GM12891 (cell line): ENCODE results near the gene FMN1.

Experiments used
- DNase-seq: peaks from one replicate; pipeline ENCODE4 v3.0.0; 2011; ENCODE audit warnings: low spot score; ENCODE audit not compliant: insufficient read length
- FAIRE-seq: peaks from 2 replicates; lab custom pipeline; 2011; peaks lifted over from hg19 to GRCh38; lab: Jason Lieb, UNC
- PAX5 ChIP-seq: IDR thresholded peaks from 2 replicates; pipeline ENCODE4 v1.6.1; 2011; ENCODE audit warnings: low read length, moderate library complexity, mild to moderate bottlenecking; ENCODE audit not compliant: insufficient read depth, severe bottlenecking
- POLR2A ChIP-seq: IDR thresholded peaks from 2 replicates; pipeline ENCODE4 v1.6.1; 2011; ENCODE audit warnings: low read depth, low read length, control low read depth
- POLR2AphosphoS5 ChIP-seq: IDR thresholded peaks from 2 replicates; pipeline ENCODE4 v1.6.1; 2011; ENCODE audit warnings: low read depth, low read length, control low read depth
- POU2F2 ChIP-seq: IDR thresholded peaks from 2 replicates; pipeline ENCODE4 v1.6.1; 2011; ENCODE audit warnings: low read depth, mild to moderate bottlenecking, control low read depth, low read length, moderate library complexity
- SPI1 ChIP-seq: IDR thresholded peaks from 2 replicates; pipeline ENCODE4 v1.6.1; 2011; ENCODE audit warnings: low read depth, low read length, control low read depth
- TAF1 ChIP-seq: IDR thresholded peaks from 2 replicates; pipeline ENCODE4 v1.6.1; 2011; ENCODE audit warnings: low read depth, low read length, control low read depth

Gene FMN1

GRCh38 chr15:33131552-33132232, 62.8 kb downstream of the FMN1 start:
- no peak for DNase-seq
- FAIRE-seq = no peak
- TF ChIP-seq POU2F2 (no peak), TAF1 (no peak), POLR2A (no peak), SPI1 (no peak), PAX5 (no peak), POLR2AphosphoS5 (no peak)

- no peak for TF ChIP-seq PAX5
- DNase-seq = no peak
- no peak for FAIRE-seq
Observed at GRCh38 chr15:33126559-33127290, 67.8 kb downstream of the FMN1 start.

GRCh38 chr15:33125894-33126537, 68.5 kb downstream of the FMN1 start:
- DNase-seq (no peak), FAIRE-seq (no peak)
- no peak for TF ChIP-seq POU2F2

DNA sequence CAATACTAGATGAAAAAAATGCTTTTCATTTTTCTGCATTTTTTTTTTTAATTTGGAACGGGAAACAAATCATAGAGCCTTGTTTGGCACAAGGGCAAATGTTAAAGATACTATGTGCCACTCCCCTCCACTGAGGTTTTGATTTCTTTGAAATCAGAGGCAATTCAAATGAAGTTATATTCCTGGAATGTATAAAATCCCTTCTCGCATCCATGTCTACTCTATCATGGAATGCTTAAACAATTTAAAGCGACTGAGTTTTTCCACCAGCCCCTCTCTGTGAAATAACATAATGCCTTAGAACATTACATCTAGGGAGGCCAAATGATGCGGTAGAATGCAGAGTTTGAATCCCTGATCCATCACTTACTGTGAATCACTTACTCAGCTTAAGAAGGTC, 69.7 kb downstream of the FMN1 start:
- no peak for FAIRE-seq
- TF ChIP-seq POU2F2 (no peak), POLR2A (no peak), TAF1 (no peak), POLR2AphosphoS5 (no peak), PAX5 (no peak), SPI1 (no peak)
- DNase-seq = no peak

GRCh38 chr15:33124279-33124678, 70.2 kb downstream of the FMN1 start:
- TF ChIP-seq POU2F2 = no peak
- TF ChIP-seq TAF1 = no peak
- TF ChIP-seq POLR2A = no peak
- no peak for TF ChIP-seq POLR2AphosphoS5
- no peak for TF ChIP-seq SPI1
- no peak for TF ChIP-seq PAX5

GRCh38 chr15:33119865-33120264, 74.6 kb downstream of the FMN1 start:
- DNase-seq (no peak), FAIRE-seq (no peak)
- no peak for TF ChIP-seq SPI1
- no peak for TF ChIP-seq TAF1
- no peak for TF ChIP-seq PAX5
- no peak for TF ChIP-seq POU2F2
- no peak for TF ChIP-seq POLR2AphosphoS5
- TF ChIP-seq POLR2A = no peak

More at GRCh38 chr15:33124279-33124678, 70.2 kb downstream of the FMN1 start:
- no peak for FAIRE-seq
- no peak for DNase-seq

DNA sequence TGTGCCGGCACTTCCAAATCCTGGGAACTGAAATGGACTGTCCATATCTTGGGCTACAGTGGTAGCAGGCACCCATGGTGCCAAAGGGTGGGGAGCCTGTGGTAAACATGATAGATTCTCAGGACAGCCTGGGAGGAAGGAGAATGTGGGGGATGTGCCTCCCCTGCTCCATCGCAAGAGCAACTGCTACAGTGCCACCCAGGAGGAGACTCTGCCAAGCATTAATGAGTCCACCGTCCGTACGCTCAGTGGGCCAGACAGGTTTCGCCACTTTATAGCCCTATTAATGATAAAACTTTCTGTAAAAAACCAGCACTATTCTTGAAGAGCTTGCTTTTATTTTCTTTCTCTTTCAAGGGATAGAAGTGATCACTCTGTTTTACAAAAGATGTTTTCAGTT, 75.2 kb downstream of the FMN1 start:
- no peak for FAIRE-seq
- no peak for DNase-seq
- TF ChIP-seq POLR2AphosphoS5 (no peak), TAF1 (no peak), SPI1 (no peak), PAX5 (no peak), POLR2A (no peak), POU2F2 (no peak)

GRCh38 chr15:33116198-33116597, 78.3 kb downstream of the FMN1 start:
- DNase-seq = no peak
- FAIRE-seq = no peak

GRCh38 chr15:33115191-33115861, 79.2 kb downstream of the FMN1 start:
- DNase-seq = no peak
- FAIRE-seq = no peak
- TF ChIP-seq POLR2AphosphoS5 = no peak
- no peak for TF ChIP-seq POLR2A
- TF ChIP-seq PAX5 = no peak
- TF ChIP-seq TAF1 = no peak
- no peak for TF ChIP-seq POU2F2
- TF ChIP-seq SPI1 = no peak

More at GRCh38 chr15:33116198-33116597, 78.3 kb downstream of the FMN1 start:
- TF ChIP-seq POLR2AphosphoS5 (no peak), POLR2A (no peak), TAF1 (no peak), POU2F2 (no peak), PAX5 (no peak), SPI1 (no peak)

DNA sequence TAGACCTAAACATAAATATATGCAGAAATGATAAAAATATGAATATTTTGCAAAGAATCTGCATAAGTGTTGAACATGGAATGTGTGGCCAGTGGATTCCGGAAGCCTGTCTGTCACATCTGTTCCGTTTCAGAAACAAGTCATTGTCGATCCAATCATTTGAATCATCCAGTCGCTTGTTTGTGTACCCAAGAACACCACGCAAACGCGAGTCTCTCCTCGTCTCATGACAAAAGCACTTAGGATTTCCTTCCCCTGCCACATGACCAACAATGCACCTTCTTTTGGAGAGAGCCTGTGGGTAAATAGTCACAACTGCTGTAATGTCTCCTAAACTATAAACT, 80.2 kb downstream of the FMN1 start:
- FAIRE-seq (no peak), DNase-seq (no peak)
- TF ChIP-seq POLR2A = no peak
- no peak for TF ChIP-seq TAF1
- TF ChIP-seq SPI1 = no peak
- no peak for TF ChIP-seq POLR2AphosphoS5
- TF ChIP-seq PAX5 = no peak
- TF ChIP-seq POU2F2 = no peak
